Cardiac fibroblast (primary cell): ENCODE data around the gene ADAM12.
A peak's percentile ranks its signal among the peaks of the same experiment; 100 is the strongest.

ENCODE experiments used
- DNase-seq, 2 donors: peaks; one replicate each; pipeline versions ENCODE4 v3.0.0 to v3.0.0-alpha.2; 2010; ENCODE audit warnings: low read depth in 2 of 2
- H3K4me3 ChIP-seq, 2 donors: replicated peaks in 1 of 2; 1 replicate in 1 of 2; 2 replicates in 1 of 2; pipeline ENCODE4 v1.5.1; 2011; ENCODE audit warnings: low read depth in 2 of 2, low read length in 2 of 2, mild to moderate bottlenecking in 2 of 2, moderate library complexity in 1 of 2
- CTCF ChIP-seq: IDR thresholded peaks from one replicate; pipeline ENCODE4 v1.5.1; 2011; ENCODE audit warnings: low read depth, mild to moderate bottlenecking, low read length, inconsistent platforms

The ADAM12 gene

DNA sequence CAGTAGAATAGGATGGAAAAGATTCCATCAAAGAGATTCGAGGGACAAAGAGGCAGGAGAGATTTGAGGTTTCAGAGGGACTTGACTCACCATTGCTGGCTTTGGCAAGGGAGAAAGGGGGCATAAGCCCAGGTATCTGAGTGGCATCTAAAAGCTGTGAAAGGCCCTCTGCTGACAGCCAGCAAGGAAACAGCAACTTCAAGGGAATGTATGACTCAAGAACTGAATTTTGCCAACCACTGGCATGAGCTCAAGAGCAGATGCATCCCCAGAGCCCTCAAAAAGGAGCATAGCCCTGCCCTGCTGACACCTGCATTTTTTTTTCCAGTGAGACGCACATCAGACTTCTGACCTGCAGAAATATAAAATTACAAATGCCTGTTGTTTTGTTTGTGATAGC lies 19.6 kb upstream of the ADAM12 start:
- TF ChIP-seq CTCF, result no peak
- peak; percentile 27 to 32 for DNase-seq
- no peak overlapping the region for H3K4me3 ChIP-seq

DNA sequence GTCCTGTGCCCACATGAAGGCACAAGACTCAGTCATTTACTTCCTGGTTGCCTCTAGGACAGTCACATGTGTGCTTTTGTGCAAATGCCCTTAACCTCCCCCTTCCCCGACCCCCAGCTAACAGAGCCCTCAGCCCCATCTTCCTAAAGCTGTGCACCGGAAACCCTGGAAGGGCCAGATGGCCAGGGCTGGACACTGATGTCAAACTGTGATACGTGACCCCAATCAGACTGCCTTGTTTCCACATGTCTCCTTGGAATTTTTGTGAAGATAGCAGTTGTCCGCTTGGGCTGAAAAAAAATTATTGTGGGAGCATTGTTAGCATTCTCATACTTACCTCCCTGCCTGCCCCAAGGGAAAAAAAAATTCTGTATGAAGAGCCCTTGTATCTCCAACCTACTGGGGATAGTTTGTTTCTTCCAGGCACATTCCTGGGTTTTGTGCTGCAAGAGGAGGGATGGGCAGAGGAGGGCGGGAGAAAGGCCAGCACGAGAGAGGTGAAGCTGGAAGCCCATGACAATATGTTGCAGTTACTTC lies 17.0 kb upstream of the ADAM12 start:
- no peak for DNase-seq
- no peak for TF ChIP-seq CTCF
- H3K4me3 ChIP-seq, result no peak overlapping the region

DNA sequence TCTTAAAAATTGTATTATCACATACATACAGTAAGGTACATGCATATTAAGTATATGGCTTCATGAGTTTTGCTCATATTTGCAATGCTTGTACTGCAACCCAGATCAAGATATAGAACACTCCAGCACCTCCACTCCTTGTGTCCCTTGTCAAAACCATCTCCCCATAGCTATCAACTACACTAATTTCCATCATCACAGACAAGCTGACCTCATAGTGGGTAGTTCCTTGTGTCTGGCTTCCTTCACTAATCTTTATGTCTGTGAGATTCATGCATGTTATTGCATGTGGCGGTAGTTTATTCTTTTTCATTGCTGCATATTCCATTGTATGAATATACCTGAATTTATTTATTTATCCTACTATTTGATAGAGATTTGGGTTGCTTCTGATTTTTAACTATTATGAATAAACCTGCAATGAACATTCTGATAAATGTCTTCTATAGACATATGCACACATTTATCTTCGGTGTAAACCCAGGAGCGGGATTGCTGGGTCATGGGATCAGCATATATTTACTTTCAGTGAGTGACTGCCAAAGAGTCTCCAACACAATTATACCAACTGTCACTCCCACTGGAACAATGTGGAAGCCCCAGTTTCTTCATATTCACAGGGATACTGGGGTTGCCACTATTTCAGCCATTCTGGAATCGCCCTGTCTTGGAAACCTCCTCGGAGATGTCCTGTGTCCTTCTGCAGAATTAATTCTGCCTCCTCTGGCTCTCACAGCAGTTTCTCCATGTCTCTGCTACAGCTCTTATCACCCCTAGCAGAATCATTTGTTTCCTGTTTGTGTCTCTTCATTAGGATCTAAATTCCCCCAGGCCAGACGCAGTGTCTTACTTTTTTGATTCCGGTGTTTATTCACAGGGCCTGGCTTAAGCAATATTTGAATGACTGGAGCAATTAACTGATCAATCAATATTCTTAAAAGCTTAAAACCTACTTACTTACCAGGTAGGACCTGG lies 14.7 kb upstream of the ADAM12 start:
- no peak for DNase-seq
- H3K4me3 ChIP-seq, result no peak overlapping the region
- no peak for TF ChIP-seq CTCF

GRCh38 chr10:126400641-126401040 lies 12.4 kb upstream of the ADAM12 start:
- no peak for DNase-seq
- no peak for TF ChIP-seq CTCF

DNA sequence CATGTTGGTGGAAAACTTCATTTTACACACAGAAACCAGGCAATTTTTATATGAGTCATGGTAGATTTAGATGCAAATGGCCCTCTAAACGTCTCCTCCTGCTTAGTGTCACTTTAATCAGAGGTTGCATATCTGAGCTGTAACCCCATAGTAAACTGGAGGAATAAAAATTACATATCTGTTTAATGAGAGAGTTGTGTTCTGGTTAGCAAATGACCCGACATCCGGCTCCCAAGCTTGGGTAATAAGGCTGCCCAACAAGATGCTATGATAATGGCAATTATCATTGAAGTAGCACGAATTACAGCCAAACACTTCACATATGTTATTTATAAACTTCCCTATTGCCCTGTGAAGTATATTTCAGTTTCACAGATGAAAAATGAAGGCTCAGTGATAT lies 10.6 kb upstream of the ADAM12 start:
- TF ChIP-seq CTCF, result no peak
- no peak overlapping the region for H3K4me3 ChIP-seq
- no peak for DNase-seq

More at GRCh38 chr10:126400641-126401040, 12.4 kb upstream of the ADAM12 start:
- no peak overlapping the region for H3K4me3 ChIP-seq

GRCh38 chr10:126398383-126398743 lies 10.1 kb upstream of the ADAM12 start:
- TF ChIP-seq CTCF, result no peak
- H3K4me3 ChIP-seq, result no peak overlapping the region
- no peak for DNase-seq
